Measurements from ENCODE around the gene ADISSP.

- TF ChIP-seq CTCF (IDR thresholded peaks at IDR 0.05): no peak
- TF ChIP-seq ZFX (IDR thresholded peaks at IDR 0.05; ENCODE audit: borderline replicate concordance): no peak
Observed at GRCh38 chr20:3782597-3782996, 15.0 kb upstream of the ADISSP start.
